GM21360 (cell line): ENCODE measurements around the gene NOS1AP.
"Not testable (repeated sequence)": the region's sequence is repeated elsewhere in the genome, so short reads cannot be mapped to it uniquely, and the experiment has no call there.

Experiments
- ATAC-seq: cut with Tn5 transposase; IDR thresholded peaks from one replicate; pipeline ENCODE4 v1.9.1; 2021; ENCODE audit warnings: mild to moderate bottlenecking, moderate library complexity; ENCODE audit not compliant: unreplicated experiment

NOS1AP gene

DNA sequence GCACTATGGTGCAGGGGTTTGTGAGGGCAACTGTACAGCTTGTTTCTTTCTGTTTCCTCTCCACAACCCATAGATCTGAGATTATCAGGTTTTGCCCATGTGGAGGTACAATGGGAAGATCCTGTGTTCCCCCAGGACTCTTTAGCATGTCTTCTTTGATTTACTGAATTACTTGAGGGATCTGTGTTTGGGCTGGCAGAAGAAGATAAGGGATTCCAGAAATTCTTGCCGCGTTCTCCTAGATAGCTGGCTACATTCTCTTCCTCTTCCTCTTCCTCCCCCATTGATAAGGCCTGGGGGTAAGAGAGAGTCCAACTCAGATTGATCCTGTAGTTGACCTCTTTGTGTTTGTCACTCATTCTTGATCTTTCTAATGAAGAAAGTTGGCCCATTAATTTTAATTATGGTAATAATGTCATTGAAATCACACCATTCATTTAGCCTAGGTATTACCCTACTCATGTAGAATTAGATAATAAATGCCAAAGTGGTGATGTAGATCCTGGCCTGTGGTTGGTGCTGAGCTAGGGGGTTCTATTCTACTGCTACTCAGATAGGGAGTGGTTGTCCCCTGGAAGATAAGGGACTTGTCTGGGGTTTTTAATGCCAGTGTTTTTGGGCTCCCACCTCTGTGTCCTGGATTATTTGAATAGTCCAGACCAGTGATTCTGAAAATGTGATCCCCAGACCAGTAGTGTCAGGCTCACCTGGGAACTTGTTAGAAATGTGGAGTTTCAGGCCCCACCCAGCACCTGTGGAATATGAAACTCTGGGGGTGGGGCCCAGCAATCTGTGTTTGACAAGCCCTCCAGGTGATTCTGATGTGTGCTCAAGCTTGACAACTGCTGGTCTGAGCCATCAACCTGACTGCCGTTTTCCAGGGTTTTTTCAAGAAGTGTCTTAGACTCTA lies 122.2 kb downstream of the NOS1AP start:
- ATAC-seq, result no peak

DNA sequence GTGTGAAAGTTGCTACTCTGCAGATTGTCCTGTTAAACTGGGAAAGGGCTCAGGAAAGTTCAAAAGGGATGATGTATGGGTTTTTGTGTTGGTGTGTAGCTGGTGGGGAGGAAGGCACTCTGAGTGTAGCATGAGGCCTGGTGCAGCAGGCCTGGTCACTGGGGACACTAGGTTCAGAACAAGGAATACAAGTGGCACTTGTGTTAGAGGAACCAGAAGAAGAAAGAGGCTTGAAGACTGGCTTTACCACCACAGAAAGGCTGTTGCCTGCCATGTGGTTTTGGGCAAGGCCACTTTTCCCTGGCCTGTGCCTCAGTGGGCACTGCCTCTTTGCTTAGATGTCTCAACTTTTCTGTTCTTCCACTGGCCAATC lies 122.8 kb downstream of the NOS1AP start:
- ATAC-seq, result no peak

DNA sequence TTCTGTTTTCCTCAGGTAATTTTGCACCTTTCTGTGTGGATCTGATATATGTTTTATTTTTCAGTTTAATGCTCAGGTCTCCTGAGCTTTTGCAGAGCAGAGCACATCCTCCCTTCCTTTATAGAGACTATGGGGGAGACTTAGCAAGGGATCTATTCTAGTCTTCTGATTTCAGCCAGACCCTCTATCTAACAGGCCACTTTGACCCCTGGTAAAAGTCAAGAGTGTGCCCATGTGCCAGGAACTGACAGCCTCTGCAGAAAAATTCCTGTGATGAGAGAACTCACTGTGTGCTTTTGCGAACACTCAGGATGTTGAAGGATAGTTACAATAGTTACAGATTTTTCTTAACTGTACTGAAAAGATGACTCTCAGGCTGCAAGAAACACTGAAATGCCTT lies 123.3 kb downstream of the NOS1AP start:
- no peak for ATAC-seq

DNA sequence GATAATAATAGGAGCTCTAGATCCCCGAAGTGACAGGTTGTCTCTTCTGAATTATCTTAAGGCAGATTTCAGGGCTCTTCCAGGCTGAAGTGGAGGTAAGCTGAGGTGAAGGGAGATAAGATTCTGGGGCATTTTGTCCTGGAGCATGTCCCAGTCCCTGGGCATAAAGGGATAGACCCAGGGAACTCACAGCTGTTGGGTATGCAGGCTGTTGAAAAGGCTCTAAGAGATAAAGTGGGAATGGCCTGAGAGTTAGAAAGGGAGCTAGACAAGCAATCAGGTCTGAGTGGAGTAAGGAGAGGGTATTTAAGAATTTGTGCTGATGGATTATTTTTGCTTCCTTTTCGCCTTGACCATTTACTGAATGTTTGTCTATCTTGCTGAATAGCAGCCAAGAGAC lies 123.7 kb downstream of the NOS1AP start:
- no peak for ATAC-seq

DNA sequence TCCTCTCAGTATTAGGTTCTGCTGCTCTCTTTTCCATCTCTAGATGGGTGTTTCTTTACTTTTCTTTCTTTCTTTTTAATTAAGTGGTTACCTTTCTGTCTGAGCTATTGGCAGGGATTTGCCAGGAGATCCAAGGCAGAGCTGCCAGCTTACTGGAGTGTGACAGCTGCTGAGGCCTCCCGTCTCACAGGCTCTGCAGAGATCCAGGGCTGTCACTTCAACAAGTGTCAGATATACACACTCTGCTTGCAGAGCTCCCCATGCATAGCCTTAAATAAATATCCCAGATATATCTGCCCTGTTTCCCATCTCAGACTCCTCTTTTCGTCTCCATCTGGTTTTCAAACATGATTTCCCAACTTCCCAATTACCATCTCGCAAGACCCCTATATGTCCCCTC lies 124.3 kb downstream of the NOS1AP start:
- ATAC-seq, result no peak

DNA sequence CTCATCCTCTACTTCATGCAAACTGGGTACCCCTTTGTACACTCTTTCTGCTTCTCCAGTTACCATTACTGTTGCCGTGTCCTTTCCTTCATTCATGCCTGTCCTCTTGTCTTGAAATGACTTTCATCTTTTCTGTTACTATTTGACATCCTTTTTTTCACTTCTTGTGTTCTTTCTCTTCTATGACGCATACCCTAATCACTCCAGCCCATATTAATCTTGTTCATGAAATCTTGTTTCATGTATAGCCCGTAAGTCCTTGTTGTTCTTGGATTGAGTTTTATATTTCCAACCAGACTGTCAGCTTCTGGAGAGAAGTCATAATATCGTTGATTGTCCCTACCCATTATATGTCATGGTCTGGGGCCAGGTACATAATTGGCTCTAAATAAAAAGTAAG lies 126.1 kb downstream of the NOS1AP start:
- no peak for ATAC-seq

DNA sequence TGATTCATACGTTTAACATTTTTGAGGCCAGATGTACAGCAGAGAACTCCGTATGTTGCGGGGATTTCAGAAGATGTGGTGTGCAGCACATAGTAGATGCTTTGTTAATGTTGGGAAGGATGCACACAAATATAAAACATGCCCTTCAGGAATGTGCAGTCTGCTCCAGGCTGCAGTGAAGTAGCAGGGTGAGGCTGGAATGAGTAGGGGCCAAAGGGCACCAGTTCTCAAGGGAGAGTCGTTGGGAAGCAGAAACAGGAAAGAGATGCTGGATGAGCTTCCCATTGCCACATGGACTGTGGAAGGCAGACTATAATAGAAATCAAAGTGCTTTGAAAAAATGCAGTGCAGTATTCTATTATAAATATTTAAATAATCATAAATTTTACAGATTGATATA lies 126.9 kb downstream of the NOS1AP start:
- ATAC-seq, result no peak

DNA sequence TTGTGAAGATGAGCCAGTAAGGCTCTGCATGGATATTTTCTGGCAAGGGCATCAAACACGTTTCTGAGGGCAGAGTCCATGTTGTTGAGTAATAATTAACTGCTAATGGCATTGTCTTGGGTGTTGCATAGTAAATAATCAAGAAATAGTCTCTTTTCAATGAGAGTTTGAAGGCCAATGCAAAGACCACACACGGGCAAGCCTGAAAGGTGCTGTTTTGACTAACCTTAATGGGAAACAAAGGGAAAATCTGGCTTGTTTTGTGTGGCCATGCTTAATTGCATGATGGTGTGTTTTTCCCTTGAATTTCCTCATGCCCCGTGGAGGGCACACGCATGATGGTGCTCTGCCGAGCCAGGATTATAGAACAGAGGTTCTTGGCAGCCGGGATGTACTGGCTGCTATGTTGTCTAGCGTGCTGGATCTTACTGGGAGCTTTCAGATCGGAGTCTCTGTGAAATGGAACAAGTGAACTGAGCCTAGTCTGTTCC lies 127.6 kb downstream of the NOS1AP start:
- ATAC-seq, result no peak

DNA sequence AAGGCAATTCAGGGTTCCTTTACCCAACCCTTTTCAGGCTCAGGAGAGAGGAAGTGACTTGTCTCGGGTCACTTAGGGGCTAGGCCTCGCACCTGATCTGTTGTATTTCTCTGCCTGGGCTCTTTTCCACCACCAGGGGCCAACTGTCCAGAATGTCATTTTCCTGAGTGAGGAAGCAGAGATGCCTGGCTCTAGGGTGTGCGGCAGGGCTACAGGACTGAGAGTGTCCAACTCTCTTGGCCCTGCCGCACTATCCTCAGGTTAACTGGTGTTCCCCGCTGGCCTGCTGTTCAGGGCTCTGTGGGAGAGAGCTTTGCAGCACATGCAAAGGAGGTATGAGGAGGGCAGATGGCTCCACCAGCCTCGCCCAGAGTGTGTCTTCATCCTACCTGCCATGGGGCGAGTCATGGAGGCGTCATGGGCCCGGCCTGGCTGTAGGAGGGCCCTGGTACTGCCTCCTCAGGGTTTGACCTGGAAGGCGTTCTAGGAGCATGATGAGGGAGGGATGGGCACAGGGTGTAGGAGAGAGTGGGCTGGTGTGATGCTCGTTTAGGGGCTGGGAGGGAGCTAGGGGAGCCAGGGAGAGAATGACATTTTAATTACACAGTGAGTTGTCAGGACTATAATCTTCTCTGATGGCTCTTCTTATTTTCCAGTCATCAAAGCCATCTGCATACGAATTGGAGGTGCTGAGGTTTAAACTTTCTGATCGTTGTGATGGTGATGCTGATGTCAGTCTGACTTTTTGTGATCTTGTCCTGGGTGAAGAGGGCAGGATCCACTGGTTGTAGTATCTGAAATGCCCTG lies 128.3 kb downstream of the NOS1AP start:
- no peak for ATAC-seq

DNA sequence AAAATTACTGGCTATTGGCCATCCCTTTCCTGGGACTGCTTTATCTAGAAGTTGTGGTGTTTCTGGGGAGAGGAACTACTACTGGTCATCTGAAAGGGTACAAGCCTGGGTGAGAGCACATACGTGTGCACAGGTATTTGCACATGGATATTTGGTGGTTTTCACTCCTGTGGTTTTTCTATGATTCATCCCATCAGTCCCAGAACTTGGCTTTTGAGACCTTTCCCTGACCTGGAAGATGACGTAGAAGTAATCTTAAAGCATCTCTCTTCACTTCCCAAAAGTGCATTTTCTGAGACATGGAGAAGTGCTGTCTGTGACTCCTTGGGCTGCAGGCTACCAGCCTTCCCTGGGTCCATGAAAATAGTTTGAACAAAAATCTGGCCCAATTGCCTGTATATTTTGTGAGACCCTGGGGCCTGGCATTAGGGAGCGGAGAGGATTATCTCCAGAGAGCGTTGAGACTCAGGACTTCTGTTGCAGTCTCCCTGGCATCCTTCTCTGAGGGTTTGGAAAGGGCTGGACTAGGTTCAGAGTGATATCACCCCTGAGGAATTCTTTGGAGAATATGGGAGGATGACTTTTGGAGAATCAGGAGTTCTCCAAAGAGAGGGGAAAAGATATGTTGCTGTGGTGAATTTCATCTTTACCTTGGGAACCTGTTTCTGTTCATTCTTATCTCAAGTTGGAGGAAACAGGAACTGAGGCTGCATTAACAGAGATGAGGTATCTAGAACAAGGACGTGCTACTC lies 130.8 kb downstream of the NOS1AP start:
- ATAC-seq, result no peak

DNA sequence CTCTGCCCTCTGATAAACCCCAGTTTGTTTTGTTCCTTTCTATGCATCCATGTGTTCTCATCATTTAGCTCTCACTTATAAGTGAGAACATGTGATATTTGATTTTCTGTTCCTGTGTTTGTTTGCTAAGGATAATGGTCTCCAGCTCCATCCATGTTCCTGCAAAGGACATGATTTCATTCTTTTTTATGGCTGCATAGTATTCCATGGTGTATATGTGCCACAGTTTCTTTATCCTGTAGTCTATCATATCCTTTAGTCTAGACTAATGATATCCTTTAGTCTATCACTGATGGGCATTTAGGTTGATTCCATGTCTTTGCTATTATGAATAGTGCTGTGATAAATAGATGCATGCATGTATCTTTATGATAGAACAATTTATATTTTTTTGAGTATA lies 131.6 kb downstream of the NOS1AP start:
- ATAC-seq, result not testable (repeated sequence)

DNA sequence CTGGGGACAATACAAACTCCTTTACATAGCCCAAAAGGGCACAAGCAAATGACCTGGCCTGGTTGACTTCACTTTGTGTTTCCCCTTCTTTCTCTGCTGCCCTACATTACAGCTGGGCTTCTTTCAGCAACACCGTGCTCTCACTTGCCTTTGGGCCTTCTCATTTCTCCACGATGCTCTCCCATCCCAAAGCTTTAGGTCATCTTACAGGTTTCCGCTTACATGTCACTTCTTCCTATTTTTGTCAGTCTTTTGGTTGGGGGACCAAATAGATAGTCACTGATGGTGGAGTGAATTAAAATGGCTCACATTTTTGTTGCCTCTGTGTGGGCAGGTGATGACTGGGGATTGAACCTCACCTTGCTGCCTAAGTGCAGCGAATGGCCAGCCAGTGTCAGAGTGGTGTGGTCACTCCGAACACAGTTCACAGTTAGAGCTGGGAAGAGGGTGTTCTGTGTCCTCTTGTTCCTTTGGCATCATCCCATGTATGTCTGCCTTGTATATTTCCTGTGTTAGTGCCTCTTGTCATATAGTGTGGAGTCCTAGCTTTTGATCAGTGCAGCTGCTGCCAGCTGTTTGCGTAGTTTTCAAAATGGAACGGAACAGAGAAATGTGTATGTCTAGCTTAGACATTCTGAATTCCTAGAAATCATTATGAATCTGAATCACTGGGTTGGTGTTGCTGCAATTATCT lies 134.8 kb downstream of the NOS1AP start:
- no peak for ATAC-seq

DNA sequence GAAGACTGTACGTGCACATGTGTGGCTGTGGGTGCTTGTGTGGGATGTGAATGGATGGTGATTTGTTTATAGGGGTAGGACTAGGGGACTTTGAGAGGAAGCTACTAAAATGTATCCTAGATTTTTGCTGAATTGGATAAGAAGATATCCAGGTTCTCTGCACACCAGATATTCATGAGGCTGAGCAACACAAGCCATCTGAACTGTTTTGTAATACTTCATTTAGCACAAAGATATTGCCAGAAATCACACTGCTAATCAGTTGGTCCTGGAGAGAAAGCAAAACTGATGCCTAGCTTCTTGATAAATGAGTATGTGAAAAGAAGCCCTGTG lies 135.3 kb downstream of the NOS1AP start:
- no peak for ATAC-seq

DNA sequence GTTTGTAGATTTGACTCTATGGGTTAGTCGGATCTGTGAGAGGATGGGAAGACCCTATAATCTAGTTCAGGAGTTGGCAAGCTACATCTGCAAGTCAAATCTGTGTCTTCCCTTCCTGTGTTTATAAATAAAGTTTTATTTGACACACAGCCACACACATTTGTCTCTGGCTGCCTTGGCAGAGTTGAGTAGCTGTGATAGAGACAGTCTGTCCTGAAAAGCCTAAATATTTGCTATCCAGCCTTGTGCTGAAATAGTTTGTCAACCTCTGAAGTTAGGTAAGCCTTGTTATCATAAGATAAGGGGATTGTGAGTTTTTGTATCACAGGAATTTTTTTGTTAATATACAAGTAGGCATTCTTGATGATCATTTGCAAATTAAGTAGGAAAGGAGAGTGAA lies 136.8 kb downstream of the NOS1AP start:
- ATAC-seq, result no peak

DNA sequence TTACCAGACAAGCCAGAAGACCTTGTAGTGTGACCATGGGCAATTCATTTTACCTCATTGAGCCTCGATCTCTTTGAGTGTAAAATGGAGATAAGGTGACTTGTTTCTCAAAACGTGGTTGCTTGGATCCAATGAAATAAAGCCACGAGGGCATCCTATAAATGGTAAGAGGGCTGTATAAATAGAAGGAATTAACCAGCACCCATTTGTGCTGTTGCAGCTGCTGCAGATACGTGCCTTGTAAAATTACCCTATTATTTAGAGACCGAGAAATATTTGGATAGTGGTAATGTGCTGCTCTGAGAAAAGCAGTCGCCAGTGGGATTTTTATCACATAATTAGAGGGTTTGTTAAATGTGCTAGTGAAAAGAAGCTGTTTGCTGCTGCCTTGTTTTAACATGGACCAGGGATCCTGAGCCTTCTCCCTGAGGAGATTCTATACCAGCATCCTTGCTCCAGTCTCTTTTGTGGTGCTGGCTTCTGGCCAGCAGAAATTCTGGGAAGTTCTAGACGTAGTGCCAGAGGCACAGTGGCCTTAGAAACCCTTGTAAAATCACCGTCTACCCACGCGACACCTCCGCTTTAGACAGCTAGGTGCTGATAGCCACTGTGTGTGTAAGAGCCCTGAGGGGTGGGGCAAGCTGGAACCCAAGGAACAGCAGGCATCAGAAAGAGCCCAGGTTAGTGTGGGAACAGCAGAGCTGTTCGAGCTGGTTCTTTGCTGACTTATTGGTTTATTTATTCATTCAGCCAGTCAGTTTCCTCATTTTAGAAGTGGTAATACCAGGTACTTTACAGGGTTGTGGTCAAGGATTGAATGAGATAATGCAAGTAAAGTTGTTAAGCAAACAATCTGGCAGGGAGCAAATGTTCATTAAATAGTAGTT lies 137.5 kb downstream of the NOS1AP start:
- no peak for ATAC-seq

DNA sequence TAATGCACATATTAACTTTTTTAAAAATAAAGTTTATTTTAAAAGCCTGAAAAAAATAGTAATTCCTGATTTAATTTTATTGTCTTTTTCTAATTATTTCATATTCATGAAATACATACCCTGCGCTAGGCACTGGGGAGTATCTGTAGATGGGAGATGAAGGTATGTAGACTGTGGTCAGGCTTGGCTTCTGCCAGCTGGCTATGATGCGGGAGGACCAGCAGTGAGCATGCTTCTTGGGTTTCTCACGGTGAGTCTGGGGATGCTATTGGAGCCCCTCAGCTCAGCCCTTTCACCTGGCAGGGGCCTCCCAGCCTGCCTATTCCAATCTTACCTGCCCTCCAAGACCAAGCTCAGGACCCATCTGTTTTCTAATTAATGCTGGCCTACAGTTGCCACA lies 138.4 kb downstream of the NOS1AP start:
- no peak for ATAC-seq

DNA sequence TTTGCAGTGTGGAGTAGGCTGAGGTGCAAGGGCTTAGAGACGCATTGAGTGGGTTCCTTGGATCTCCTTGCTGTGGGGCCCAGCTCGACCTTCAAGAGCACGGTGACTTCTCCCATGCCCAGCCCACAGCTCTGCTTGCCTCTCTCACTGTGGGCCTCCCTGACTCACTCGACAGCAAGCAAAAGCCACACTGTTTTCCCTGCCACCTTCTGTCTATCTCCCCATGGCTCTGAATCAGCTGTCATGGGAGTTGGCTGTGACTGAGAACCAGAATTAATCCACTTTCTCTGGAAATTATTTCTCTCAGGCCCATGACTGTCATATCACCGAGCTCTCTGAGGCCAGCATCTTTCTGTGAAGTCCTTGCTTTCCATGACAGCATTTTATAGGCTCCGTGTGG lies 140.7 kb downstream of the NOS1AP start:
- no peak for ATAC-seq

DNA sequence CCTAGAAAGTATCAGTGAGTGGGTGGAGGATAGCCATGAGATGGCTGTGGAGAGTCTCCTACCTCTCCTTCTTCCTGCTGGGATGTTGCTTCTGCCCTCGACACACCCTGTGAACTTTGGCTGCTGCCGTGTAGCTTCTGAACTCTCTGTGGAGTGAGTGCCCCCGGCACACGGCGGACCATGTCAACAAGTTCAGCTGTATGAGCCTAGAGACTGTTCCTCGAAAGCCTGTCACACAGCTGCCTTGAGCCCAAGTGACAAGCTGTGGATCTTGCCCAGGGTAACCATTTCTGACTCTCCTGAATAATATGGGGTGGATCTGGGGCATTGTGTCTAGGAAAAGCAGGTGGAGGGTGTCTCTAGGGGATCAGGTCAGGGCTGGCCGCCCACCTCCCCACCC lies 143.2 kb downstream of the NOS1AP start:
- no peak for ATAC-seq

DNA sequence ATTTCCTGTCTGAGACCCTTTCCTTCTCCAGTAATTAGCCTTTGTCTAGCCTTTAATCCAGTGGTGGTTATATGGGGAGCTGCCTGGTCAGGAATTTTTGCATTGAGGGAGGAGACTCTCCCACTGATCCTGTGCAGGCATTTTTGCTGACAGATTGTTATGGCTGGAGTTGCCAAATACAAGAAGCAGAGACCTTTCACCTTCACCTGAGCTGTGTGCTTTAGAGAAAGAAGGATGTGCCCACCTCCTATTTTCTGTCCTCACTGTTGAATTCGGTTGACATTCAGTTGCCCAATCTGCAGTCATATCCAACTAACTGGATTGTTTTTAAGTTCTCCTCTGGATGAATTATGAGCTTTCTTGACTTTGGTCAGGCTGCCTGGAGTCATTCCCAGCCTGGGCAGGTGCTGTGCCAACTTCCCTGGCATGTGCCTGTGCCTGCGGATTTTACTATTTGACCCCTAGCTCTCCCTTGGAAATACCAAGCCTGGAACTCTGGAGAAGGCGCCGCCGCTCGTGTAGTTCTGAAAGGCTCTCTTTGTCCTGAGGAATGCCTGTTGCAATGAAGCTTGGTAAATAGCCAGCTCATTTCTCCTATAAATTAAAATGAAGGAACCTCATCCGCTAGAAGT lies 143.9 kb downstream of the NOS1AP start:
- no peak for ATAC-seq
